ENCODE data around the gene MAEA. TPM values are rescaled to one million over a fixed set of nuclear protein-coding genes. Genes with fewer than 3 reads are reported as not detected.
"Not testable (repeated sequence)": the region's sequence is repeated elsewhere in the genome, so short reads cannot be mapped to it uniquely, and the experiment has no call there.

The MAEA gene
- total and polyA plus RNA-seq, 2 experiments from 2014 or later = 57.3 to 85.0 TPM

DNA sequence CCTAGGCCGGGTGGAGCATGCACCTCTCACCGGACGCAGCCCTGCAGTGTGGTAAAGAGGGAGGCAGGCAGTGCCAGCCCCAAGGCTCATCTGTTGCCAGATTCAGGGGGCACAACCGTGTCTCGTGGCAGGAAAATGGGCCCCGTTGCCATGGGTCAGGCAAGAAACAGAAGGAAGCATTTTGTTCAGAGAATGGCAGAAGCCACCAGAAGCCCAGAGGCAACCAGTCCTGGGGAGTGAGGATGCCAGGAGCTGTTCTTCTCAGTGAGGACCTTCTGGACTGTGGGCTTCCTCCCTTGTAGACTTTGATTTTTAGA lies 44.8 kb downstream of the MAEA start:
- TF ChIP-seq EZH2 (IDR thresholded peaks at IDR 0.05; ENCODE audit: insufficient read depth, poor library complexity, severe bottlenecking) = no peak
- no peak for TF ChIP-seq EZH2phosphoT487 (IDR thresholded peaks at IDR 0.05; ENCODE audit: insufficient read depth, low read depth)
- H3K27me3 ChIP-seq (replicated peaks; ENCODE audit: insufficient read depth) = no peaks in the 10 kb centered on the region
- H3K27ac ChIP-seq = no peak overlapping the region
- H4K20me1 ChIP-seq (ENCODE audit: insufficient read depth) = no peaks in the 10 kb centered on the region
- H3K9me3 ChIP-seq (ENCODE audit: low read depth) = no peaks in the 10 kb centered on the region
- H3K9me2 ChIP-seq (ENCODE audit: insufficient read depth) = no peaks in the 10 kb centered on the region
- WGBS, 2 experiments (ENCODE audit: low coverage in 1 of 2, low lambda C conversion rate in 2 of 2, missing lambda C conversion rate in 2 of 2) = 95 to 96% methylated on average over 6 of the region's 6 CpGs
- no peak overlapping the region for H3K4me3 ChIP-seq
- no peaks in the 10 kb centered on the region for H3K4me1 ChIP-seq (ENCODE audit: insufficient read depth)
- peaks cover 27% of the 10 kb centered on the region for H3K36me3 ChIP-seq (ENCODE audit: low read depth)
- DNase-seq = no peak
- H2AFZ ChIP-seq = no peak overlapping the region
- peaks cover 48% of the 10 kb centered on the region for H3K79me2 ChIP-seq (ENCODE audit: insufficient read depth)
- H3K4me2 ChIP-seq (ENCODE audit: unreplicated experiment) = no peak overlapping the region
- peaks cover 34% of the 10 kb centered on the region for H3F3A ChIP-seq (ENCODE audit: insufficient read depth)
- in situ Hi-C loops (cut with MboI) = no loop called here
- no peak overlapping the region for H3K9ac ChIP-seq

DNA sequence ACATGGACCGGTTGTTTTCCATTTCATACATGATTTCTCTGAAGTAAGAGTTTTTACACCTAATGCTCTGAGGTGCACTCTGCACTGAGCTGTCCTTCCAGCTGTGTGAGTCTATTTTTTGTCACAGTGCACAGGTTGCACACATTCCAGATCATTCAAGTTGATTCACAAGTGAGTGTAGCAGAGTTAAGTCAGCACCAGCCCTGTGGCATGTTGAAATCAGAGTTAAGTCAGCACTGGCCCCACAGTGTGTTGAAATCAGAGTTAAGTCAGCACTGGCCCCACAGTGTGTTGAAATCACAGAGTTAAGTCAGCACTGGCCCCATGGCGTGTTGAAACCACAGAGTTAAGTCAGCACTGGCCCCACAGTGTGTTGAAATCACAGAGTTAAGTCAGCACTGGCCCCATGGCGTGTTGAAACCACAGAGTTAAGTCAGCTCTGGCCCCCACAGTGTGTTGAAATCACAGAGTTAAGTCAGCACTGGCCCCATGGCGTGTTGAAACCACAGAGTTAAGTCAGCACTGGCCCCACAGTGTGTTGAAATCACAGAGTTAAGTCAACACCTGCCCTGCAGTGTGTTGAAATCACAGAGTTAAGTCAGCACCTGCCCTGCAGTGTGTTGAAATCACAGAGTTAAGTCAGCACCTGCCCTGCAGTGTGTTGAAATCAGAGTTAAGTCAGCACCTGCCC lies 45.6 kb downstream of the MAEA start:
- H3K27me3 ChIP-seq (replicated peaks; ENCODE audit: insufficient read depth); H3K9me3 ChIP-seq (ENCODE audit: low read depth); H3K9me2 ChIP-seq (ENCODE audit: insufficient read depth); in situ Hi-C loops (cut with MboI); H2AFZ ChIP-seq; H3K4me3 ChIP-seq; H4K20me1 ChIP-seq (ENCODE audit: insufficient read depth); H3K9ac ChIP-seq; H3K4me1 ChIP-seq (ENCODE audit: insufficient read depth); H3K27ac ChIP-seq; H3K4me2 ChIP-seq (ENCODE audit: unreplicated experiment): not testable (repeated sequence)
- H3K36me3 ChIP-seq (ENCODE audit: low read depth) = peaks cover 31% of the 10 kb centered on the region
- 92 to 97% methylated on average over 4 of the region's 4 CpGs for WGBS, 2 experiments (ENCODE audit: low coverage in 1 of 2, low lambda C conversion rate in 2 of 2, missing lambda C conversion rate in 2 of 2)
- H3K79me2 ChIP-seq (ENCODE audit: insufficient read depth) = peaks cover 47% of the 10 kb centered on the region
- peaks cover 39% of the 10 kb centered on the region for H3F3A ChIP-seq (ENCODE audit: insufficient read depth)
- peak; percentile 22 for DNase-seq

DNA sequence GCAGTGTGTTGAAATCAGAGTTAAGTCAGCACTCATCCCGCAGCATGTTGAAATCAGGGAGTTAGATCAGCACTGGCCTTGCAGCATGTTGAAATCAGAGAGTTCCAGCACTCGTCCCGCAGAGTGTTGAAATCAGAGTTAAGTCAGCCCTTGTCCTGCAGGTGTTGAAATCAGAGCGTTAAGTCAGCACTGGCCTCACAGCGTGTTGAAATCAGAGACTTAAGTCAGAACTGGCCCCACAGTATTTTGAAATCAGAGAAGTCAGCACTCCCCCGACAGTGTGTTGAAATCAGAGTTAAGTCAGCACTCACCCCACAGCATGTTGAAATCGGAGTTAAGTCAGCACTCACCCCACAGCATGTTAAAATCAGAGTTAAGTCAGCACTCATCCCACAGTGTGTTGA lies 46.4 kb downstream of the MAEA start:
- peaks cover 39% of the 10 kb centered on the region for H3F3A ChIP-seq (ENCODE audit: insufficient read depth)
- H3K9ac ChIP-seq = no peak overlapping the region
- no peaks in the 10 kb centered on the region for H3K27me3 ChIP-seq (replicated peaks; ENCODE audit: insufficient read depth)
- WGBS, 2 experiments (ENCODE audit: low coverage in 1 of 2, low lambda C conversion rate in 2 of 2, missing lambda C conversion rate in 2 of 2) = 92 to 93% methylated on average over 7 of the region's 7 CpGs
- TF ChIP-seq EZH2 (IDR thresholded peaks at IDR 0.05; ENCODE audit: insufficient read depth, poor library complexity, severe bottlenecking) (no peak), EZH2phosphoT487 (IDR thresholded peaks at IDR 0.05; ENCODE audit: insufficient read depth, low read depth) (no peak)
- H3K36me3 ChIP-seq (ENCODE audit: low read depth) = peaks cover 30% of the 10 kb centered on the region
- H4K20me1 ChIP-seq (ENCODE audit: insufficient read depth) = no peaks in the 10 kb centered on the region
- H3K4me2 ChIP-seq (ENCODE audit: unreplicated experiment) = no peak overlapping the region
- no peaks in the 10 kb centered on the region for H3K9me2 ChIP-seq (ENCODE audit: insufficient read depth)
- peak overlapping the region; percentile 6; the same call in 1 of the 2 replicates for H3K27ac ChIP-seq
- in situ Hi-C loops (cut with MboI) = no loop called here
- no peak overlapping the region for H3K4me3 ChIP-seq
- H3K9me3 ChIP-seq (ENCODE audit: low read depth) = no peaks in the 10 kb centered on the region
- no peak overlapping the region for H2AFZ ChIP-seq
- peak; percentile 46 for DNase-seq
- H3K79me2 ChIP-seq (ENCODE audit: insufficient read depth) = peaks cover 47% of the 10 kb centered on the region
- no peaks in the 10 kb centered on the region for H3K4me1 ChIP-seq (ENCODE audit: insufficient read depth)

DNA sequence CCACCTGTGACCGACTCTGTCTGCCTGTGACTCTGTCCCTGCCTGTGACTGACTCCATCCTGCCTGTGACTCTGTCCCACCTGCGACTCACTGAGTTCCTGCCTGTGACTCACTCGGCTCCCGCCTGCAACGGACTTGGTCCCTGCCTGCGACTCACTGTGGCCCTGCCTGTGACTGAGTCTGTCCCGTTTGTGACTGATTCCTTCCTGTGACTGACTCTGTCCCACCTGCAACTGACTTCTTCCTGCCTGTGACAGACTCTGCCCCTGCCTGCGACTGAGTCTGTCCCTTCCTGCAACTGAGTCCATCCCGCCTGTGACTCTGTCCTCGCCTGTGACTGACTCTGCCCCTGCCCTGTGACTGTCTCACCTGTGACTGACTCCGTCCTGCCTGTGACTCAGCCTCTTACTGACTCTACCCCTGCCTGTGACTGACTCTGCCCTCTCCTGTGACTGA lies 47.7 kb downstream of the MAEA start:
- no peak for TF ChIP-seq EZH2phosphoT487 (IDR thresholded peaks at IDR 0.05; ENCODE audit: insufficient read depth, low read depth)
- TF ChIP-seq EZH2 (IDR thresholded peaks at IDR 0.05; ENCODE audit: insufficient read depth, poor library complexity, severe bottlenecking) = no peak
- H3K27me3 ChIP-seq (replicated peaks; ENCODE audit: insufficient read depth) = no peaks in the 10 kb centered on the region
- no peak overlapping the region for H3K4me3 ChIP-seq
- DNase-seq = peak; percentile 57
- no peak overlapping the region for H3K4me2 ChIP-seq (ENCODE audit: unreplicated experiment)
- peaks cover 4% of the 10 kb centered on the region; the same call in 1 of the 2 replicates for H3K4me1 ChIP-seq (ENCODE audit: insufficient read depth)
- H3K9ac ChIP-seq = no peak overlapping the region
- H3K27ac ChIP-seq = no peak overlapping the region
- peaks cover 42% of the 10 kb centered on the region for H3K79me2 ChIP-seq (ENCODE audit: insufficient read depth)
- peaks cover 30% of the 10 kb centered on the region for H3K36me3 ChIP-seq (ENCODE audit: low read depth)
- WGBS, 2 experiments (ENCODE audit: low coverage in 1 of 2, low lambda C conversion rate in 2 of 2, missing lambda C conversion rate in 2 of 2) = 86 to 88% methylated on average over 11 of the region's 11 CpGs
- H3F3A ChIP-seq (ENCODE audit: insufficient read depth) = peaks cover 45% of the 10 kb centered on the region
- in situ Hi-C loops (cut with MboI) = no loop called here
- no peaks in the 10 kb centered on the region for H3K9me2 ChIP-seq (ENCODE audit: insufficient read depth)
- no peak overlapping the region for H2AFZ ChIP-seq
- H3K9me3 ChIP-seq (ENCODE audit: low read depth) = no peaks in the 10 kb centered on the region
- no peaks in the 10 kb centered on the region for H4K20me1 ChIP-seq (ENCODE audit: insufficient read depth)
